Measurements from ENCODE around the gene ARG1. TPM values are rescaled to one million over a fixed set of nuclear protein-coding genes. Genes with fewer than 3 reads are reported as not detected.

Gene ARG1
- not detected in 2 replicates for total RNA-seq

DNA sequence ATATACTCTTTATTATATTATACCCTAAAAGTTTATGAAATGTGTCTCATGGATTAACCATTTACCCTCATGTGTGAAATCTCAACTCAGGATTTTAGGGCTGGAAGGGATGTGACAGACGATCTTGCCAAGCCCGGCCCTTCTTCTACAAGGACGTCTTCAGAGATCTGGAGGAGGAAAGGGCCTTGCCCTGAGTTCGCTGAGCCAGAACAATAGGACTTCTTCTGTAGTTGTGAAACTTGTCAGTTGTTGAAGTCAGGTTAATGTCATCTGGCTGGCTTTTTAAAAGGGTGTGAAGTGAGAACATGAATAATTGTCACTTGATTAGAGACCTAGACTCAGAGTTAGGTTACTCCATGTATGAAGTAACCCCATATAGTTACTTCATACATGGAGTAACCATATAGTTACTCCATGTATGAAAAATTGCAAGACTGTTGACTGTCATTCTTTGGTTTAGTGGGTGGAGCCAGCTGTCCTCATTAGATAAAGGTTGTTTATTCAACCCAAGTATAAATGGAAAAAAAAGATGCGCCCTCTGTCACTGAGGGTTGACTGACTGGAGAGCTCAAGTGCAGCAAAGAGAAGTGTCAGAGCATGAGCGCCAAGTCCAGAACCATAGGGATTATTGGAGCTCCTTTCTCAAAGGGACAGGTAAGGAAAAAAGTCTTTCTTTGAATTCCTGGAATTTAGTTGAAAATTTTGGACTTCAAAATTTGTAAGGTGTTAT lies at the start of gene ARG1:
Gene ARG1 (plus strand): TSS at position 541 of the 730 bp plus-strand sequence. CDS start 57 bp downstream, at position 598.

GRCh38 chr6:131627724-131628682 lies 55.0 kb downstream of the ARG1 start, which contains the start of gene MED23:
Gene MED23 (minus strand): TSS chr6:131628242. CDS start chr6:131628049, 193 bp downstream.

Other genes starting within 250 kb of the ARG1 start
- gene MED23, start 55.0 kb downstream of the ARG1 start, total RNA-seq: 14.1 and 18.1 TPM in 2 replicates
- gene ENPP3, start 64.1 kb downstream of the ARG1 start, total RNA-seq: under 0.01 TPM in 1 of 2 replicates, not detected in the other
- gene OR2A4, start 128.2 kb downstream of the ARG1 start, total RNA-seq: 0.32 TPM in 1 of 2 replicates, not detected in the other
- gene CTAGE9, start 137.8 kb downstream of the ARG1 start, total RNA-seq: not detected in 2 replicates
- 3.6 and 5.2 TPM in 2 replicates for gene ENPP1, start 234.8 kb downstream of the ARG1 start, total RNA-seq

Measured in epithelial cell of alveolus of lung (primary cell).